IPS DF 4.7 (cell line): ENCODE data around the gene CEBPB.
"Not testable (repeated sequence)": the region's sequence is repeated elsewhere in the genome, so short reads cannot be mapped to it uniquely, and the experiment has no call there.

Experiments used
- DNase-seq: peaks from one replicate; pipeline ENCODE4 v3.0.0-alpha.2; 2013; ENCODE audit warnings: low spot score; ENCODE audit errors: extremely low read depth

The CEBPB gene

DNA sequence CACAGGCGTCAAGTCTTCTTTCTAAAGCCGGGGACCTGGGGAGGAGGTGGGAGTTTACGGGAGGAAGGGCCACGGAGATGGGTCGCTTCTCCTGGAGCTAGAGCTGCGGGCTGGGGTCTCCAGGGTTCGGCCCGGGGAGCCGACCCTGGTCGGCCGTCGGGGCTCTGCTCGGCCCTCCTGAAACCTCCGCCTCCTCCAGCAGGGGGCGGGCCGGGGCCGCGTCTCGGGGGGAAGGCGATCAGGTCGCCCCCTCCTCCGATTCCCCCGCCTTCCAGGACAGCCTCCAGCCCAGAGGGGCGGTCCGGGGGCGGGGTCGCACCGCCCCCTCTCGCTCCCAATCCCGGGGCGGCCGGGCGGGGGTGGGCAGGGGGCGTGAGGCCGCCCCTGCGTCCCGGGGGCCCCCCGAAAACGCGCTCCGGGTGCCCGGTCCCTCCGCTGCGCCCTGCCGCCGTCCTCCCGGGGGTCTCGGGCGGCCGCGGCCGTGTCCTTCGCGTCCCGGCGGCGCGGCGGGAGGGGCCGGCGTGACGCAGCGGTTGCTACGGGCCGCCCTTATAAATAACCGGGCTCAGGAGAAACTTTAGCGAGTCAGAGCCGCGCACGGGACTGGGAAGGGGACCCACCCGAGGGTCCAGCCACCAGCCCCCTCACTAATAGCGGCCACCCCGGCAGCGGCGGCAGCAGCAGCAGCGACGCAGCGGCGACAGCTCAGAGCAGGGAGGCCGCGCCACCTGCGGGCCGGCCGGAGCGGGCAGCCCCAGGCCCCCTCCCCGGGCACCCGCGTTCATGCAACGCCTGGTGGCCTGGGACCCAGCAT lies at the start of gene CEBPB:
TSS of gene CEBPB (plus strand) at position 580 of the 814 bp plus-strand sequence. CDS start at position 784, 204 bp downstream.
- DNase-seq = no peak

DNA sequence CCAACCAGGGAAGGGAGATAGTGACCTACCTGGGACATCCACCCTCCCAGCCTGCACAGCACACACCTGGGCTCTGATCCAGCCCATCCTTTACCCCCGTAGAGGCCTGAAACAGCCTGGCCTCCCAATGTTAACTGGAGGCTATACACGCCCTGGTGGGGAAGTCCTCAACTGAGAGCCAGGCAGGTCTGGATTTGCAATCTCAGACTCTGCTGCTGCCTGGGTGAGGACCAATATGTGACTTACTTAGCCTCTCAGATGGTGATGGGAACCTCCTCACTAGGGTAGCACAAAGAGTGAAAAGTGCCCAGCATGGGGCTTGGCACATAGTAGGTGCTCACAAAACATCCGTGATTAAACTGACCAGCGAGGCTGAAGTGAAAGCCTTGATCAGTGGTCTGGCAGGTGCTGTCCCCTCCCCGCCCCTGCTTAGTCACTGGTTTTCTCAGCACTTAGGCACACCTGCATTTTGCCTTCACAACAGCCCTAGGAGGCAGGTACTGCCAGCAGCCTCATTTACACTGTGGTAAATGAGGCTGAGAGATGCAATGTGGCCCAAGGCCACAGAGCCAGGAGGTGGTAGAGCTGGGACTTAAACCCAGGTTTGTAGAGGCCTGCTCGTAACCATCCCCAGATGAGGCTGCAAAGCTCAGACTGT lies 49.5 kb upstream of the CEBPB start:
- DNase-seq = no peak

DNA sequence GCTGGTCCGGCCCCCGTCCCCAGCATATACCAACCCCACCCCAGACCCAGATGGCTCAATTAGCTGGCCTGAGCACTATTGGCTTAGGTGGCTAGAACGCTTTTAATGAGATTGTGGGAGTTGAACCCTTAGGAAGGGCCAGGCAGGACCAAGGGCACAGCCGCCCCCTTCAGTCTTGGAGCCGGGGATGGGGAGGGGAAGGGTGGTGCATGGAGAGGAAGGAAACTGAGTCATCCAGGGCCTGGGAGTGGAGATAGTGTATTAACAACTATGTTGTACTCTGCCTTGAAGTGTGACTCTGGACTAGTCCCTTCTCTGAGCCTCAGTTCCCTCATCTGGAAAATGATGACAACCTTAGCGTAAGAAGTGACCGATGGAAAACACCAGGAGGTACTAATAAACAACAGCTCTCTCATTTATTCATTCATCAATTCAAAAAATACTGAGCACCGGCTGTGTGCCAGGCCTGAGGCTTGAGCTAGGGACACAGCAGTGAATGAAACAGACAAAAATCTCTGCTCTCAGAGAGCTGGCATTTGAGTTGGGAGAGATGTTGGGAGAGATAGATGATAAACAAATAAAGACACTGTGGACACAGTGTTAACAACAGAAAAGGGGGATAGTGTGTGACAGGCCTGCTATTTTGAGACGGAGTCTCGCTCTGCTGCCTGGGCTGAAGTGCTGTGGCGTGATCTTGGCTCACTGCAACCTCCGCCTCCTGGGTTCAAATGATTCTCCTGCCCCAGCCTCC lies 48.6 kb upstream of the CEBPB start:
- DNase-seq = no peak

GRCh38 chr20:50142812-50143211 lies 47.8 kb upstream of the CEBPB start:
- DNase-seq = no peak

DNA sequence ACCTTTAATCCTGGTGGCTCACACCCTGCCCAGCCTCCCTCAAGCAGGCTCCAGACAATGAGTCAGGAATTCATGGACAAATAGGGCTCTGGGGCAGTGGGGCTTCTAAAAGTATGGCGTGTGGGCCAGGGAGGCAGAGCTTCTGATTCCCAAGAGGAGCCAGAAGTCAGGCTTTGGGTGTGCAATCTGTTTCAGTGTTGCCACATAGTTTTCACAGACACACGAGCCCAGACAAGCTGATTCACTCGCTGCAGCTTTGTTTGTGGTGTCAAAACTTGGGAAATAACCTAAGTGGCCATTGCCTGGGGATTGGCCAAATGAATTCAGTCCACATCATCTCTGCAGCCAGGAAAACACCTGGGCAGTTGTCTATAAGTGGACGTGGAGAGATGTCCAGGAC lies 46.3 kb upstream of the CEBPB start:
- no peak for DNase-seq

DNA sequence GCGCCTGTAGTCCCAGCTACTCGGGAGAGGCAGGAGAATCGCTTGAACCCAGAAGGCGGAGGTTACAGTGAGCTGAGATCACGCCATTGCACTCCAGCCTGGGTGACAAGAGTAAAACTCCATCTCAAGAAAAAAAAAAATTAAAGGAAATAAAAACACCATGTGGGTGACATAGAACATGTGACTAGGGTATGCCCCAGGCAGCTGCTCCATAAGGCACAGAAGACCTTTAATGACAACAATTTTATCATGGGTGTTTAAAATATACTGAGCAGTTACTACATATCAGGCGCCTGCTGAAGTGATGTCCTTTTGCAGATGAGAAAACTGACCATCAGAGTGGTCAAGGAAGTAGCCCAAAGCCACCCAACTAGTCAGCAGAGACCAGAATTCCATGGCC lies 45.1 kb upstream of the CEBPB start:
- DNase-seq = no peak

DNA sequence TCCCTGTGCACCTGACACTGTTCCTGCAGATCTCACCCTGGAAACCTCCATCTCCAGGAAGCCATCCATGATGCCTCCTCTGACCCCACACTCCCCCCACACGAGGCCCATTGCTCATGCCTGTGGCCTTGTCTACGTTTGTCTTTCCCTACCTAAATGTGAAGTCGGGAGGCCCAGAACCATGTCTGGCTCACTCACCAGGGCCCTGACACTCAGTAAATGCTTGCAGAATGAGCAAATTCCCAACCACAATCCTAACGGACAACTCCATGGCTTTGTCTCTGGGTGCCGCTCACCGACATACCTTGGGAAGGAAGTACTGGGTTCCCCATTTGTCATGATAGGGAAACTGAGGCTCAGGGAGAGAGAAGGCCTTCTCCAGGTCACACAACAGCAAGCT lies 44.4 kb upstream of the CEBPB start:
- no peak for DNase-seq

DNA sequence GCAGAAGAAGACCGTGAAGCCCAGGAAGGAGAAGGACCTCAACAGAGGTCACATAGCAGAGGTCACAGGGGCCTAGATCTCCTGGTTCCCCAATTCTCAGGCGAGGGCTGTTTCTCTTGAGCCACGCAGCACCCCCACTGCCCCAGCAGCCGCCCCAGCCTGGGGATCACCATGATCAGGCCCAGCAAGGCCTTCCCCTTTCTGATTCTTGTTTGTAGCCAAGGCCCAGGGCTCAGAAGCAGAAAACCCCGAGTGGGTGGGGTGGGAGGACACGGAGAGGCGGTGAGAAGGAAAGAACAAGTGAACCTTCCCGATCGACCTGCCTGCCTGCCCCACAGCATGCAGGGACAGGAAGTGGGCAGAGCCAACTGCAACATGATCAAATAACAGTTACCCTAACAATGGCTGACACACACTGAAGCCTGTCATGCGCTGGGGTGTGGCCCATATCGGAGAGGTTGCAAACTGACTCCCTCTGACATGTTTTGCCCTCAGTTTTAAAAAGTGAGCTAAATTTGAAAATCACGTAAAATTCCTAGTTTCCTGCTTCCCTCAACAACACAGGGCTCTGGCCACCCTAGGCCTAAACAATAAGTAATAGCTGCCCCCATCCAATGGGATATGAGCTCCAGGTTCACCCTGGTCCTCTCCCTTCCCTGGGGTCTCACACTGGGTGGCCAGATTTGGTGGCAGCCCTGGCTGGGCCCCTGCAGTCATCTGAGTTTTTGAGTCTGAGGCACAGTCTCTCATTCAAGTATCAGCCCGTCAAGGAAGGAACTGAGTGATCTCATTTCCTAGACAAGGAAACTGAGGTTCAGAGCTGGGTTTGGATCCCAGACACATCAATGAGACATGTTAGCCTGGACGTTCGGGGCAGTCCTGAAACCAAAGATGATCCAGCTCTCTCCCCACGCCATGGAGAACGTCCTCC lies 43.6 kb upstream of the CEBPB start:
- DNase-seq = no peak

- no peak for DNase-seq
Measured at GRCh38 chr20:50149481-50150254, 41.0 kb upstream of the CEBPB start.

GRCh38 chr20:50151034-50151743 lies 39.4 kb upstream of the CEBPB start:
- no peak for DNase-seq

- no peak for DNase-seq
Measured at GRCh38 chr20:50152394-50153152, 38.1 kb upstream of the CEBPB start.

DNA sequence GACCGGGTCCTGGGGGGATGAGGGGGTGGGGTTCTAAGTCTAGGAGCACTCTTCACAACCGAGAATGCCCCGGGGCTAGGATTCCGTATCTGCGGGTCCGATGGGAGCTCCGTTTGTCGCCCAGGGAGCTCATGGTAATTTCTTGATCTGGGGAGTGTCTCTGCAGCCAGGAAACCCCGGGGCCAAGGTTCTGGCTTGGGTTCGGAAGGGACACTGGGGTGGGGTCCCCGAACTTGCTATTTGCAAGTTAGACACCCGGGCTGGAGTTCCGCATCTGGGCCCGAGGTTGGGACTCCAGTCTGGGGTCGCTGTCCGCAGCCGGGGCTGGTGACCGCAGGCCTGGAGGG lies 37.5 kb upstream of the CEBPB start:
- no peak for DNase-seq

GRCh38 chr20:50153500-50154377 lies 36.9 kb upstream of the CEBPB start, which contains the start of gene PEDS1:
TSS of gene PEDS1 (minus strand) at chr20:50153723. CDS start at chr20:50153637, 86 bp downstream.
- no peak for DNase-seq

GRCh38 chr20:50161494-50161893 lies 29.1 kb upstream of the CEBPB start:
- not testable (repeated sequence) for DNase-seq

DNA sequence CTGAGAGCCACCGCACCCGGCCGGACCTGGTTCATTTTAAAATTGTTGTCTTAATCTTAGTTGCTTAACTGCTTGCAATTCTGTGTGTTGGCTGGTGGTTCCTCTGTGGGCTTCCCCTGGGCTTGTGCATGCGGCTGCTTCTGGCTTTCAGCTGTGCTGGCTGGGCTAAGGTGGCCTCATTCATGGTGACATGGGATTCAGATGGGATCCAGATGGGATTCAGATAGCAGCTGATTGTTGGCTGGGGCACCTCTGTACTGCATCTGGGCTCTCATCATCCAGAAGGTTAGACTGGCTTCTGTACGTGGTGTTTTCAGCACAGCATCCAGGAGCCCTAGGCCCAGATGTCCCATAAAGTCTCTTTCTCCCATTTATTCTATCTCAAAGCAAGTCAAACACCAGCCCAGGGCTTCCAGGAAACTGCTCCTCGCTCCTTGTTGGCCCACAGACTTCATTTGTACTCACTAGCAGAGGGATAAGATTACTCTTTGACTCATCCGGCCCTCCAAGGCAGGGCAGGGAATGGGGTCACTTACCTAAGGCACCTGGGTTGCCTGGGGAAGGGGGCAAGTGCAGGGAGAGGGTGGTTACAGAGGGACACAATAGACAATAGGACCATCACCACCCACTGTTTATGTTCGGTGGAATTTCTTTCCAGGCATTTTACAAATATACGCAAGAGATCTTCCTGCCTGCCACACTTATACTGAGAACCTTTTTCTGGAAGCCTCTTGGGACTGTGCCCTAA lies 26.9 kb upstream of the CEBPB start:
- DNase-seq = no peak

GRCh38 chr20:50165684-50166554 lies 24.7 kb upstream of the CEBPB start:
- DNase-seq = no peak
